ENCODE data around the gene AP1G2. TPM values are rescaled to one million over a fixed set of nuclear protein-coding genes. Genes with fewer than 3 reads are reported as not detected.

AP1G2 gene
- total and polyA plus RNA-seq, 4 donors = 12.4 to 26.6 (median 17.3) TPM

GRCh38 chr14:23580152-23580926 lies 12.7 kb upstream of the AP1G2 start:
- no peaks in the 10 kb centered on the region for H3K9me3 ChIP-seq (ENCODE audit: control insufficient read depth in 4 of 4, low read length in 3 of 4)
- H3K36me3 ChIP-seq (ENCODE audit: control insufficient read depth in 4 of 4, insufficient read depth in 3 of 4, low read depth in 1 of 4, low read length in 3 of 4) = no peaks in the 10 kb centered on the region
- no peak overlapping the region for H3K4me3 ChIP-seq (ENCODE audit: low read depth in 1 of 3, low read length in 3 of 3)
- no peak overlapping the region for H3K9ac ChIP-seq (ENCODE audit: low read depth in 1 of 2, low read length in 2 of 2)
- TF ChIP-seq CTCF (IDR thresholded peaks at IDR 0.05; ENCODE audit: low read depth, low read length, missing input control) (no peak), MAX (IDR thresholded peaks at IDR 0.05) (no peak), EGR1 (IDR thresholded peaks at IDR 0.05; ENCODE audit: low read depth in 2 of 2) (no peak), ZBTB33 (IDR thresholded peaks at IDR 0.05) (no peak), TAF1 (conservative IDR thresholded peaks at IDR 0.05) (no peak), FOXA1 (IDR thresholded peaks at IDR 0.05) (no peak), NR2F2 (IDR thresholded peaks at IDR 0.05) (no peak), RAD21 (IDR thresholded peaks at IDR 0.05) (no peak), GABPA (IDR thresholded peaks at IDR 0.05 in 1 of 2, conservative IDR thresholded peaks at IDR 0.05 in 1 of 2) (no peak)
- no peak overlapping the region for H3K27ac ChIP-seq (ENCODE audit: low read depth in 1 of 2, low read length in 2 of 2)
- no peak for DNase-seq (ENCODE audit: low spot score)
- peaks cover 0 to 13% (median 10%) of the 10 kb centered on the region in 4 donors for H3K4me1 ChIP-seq (ENCODE audit: control insufficient read depth in 4 of 4, insufficient read depth in 4 of 4, low read length in 3 of 4)
- WGBS = 96% methylated on average over 24 of the region's 24 CpGs
- H3K27me3 ChIP-seq (ENCODE audit: control insufficient read depth in 4 of 4, insufficient read depth in 4 of 4, low read length in 3 of 4) = peaks cover 0 to 6% (median under 1%) of the 10 kb centered on the region in 4 donors

- no peak overlapping the region for H3K4me3 ChIP-seq (ENCODE audit: low read depth in 1 of 3, low read length in 3 of 3)
- no peak overlapping the region for H3K27ac ChIP-seq (ENCODE audit: low read depth in 1 of 2, low read length in 2 of 2)
- H3K9me3 ChIP-seq (ENCODE audit: control insufficient read depth in 4 of 4, low read length in 3 of 4) = no peaks in the 10 kb centered on the region
- TF ChIP-seq CTCF (IDR thresholded peaks at IDR 0.05; ENCODE audit: low read depth, low read length, missing input control) (no peak), RXRA (IDR thresholded peaks at IDR 0.05) (no peak), EGR1 (IDR thresholded peaks at IDR 0.05; ENCODE audit: low read depth in 2 of 2) (no peak), HNF4G (IDR thresholded peaks at IDR 0.05) (no peak), RAD21 (IDR thresholded peaks at IDR 0.05) (no peak), JUND (IDR thresholded peaks at IDR 0.05) (no peak)
- no peak for DNase-seq (ENCODE audit: low spot score)
- H3K4me1 ChIP-seq (ENCODE audit: control insufficient read depth in 4 of 4, insufficient read depth in 4 of 4, low read length in 3 of 4) = peaks cover 0 to 13% (median 10%) of the 10 kb centered on the region in 4 donors
- H3K9ac ChIP-seq (ENCODE audit: low read depth in 1 of 2, low read length in 2 of 2) = no peak overlapping the region
- H3K27me3 ChIP-seq (ENCODE audit: control insufficient read depth in 4 of 4, insufficient read depth in 4 of 4, low read length in 3 of 4) = peaks cover 0 to 6% (median under 1%) of the 10 kb centered on the region in 4 donors
- H3K36me3 ChIP-seq (ENCODE audit: control insufficient read depth in 4 of 4, insufficient read depth in 3 of 4, low read depth in 1 of 4, low read length in 3 of 4) = no peaks in the 10 kb centered on the region
Measured at GRCh38 chr14:23579739-23580138, 12.1 kb upstream of the AP1G2 start.
